DND-41 (cell line): ENCODE data around the gene LPAR2.

Source experiments
- ATAC-seq: fragments of 200-7000 bp; cut with Tn5 transposase; 3 replicates; pipeline ENCODE4 v1.9.1; 2021; ENCODE audit warnings: low read depth; ENCODE audit not compliant: insufficient read depth
- DNase-seq: peaks from one replicate; pipeline ENCODE4 v3.0.0-alpha.2; 2020
- H2AFZ ChIP-seq: 2 replicates; pipeline ENCODE4 v1.6.0; 2012; ENCODE audit warnings: low read depth, low read length
- H3K27ac ChIP-seq: 2 replicates; pipeline ENCODE4 v1.5.1; 2012; ENCODE audit warnings: low read length, inconsistent platforms
- H3K27me3 ChIP-seq: fragments of 200-600 bp; sonication (generic); 2 replicates; pipeline ENCODE4 v1.6.0; 2012; ENCODE audit warnings: low read length, mild to moderate bottlenecking, inconsistent platforms; ENCODE audit not compliant: insufficient read depth, poor library complexity
- H3K36me3 ChIP-seq: 2 replicates; pipeline ENCODE4 v1.5.1; 2012; ENCODE audit warnings: low read length, inconsistent platforms; ENCODE audit not compliant: insufficient read depth
- H3K4me1 ChIP-seq: 2 replicates; pipeline ENCODE4 v1.5.1; 2012; ENCODE audit warnings: mild to moderate bottlenecking, low read length; ENCODE audit not compliant: insufficient read depth
- H3K4me2 ChIP-seq: 2 replicates; pipeline ENCODE4 v1.6.0; 2012; ENCODE audit warnings: mild to moderate bottlenecking, moderate library complexity, low read length, inconsistent platforms; ENCODE audit not compliant: insufficient read depth
- H3K4me3 ChIP-seq, 2 experiments: fragments of 200-600 bp in 1 of 2; shearing (Covaris generic) in 1 of 2; 2 replicates each; pipeline ENCODE4 v1.5.1; 2012 to 2016; ENCODE audit warnings: inconsistent platforms in 2 of 2, low read length in 2 of 2, mild to moderate bottlenecking in 2 of 2, low read depth in 1 of 2, moderate library complexity in 1 of 2
- H3K79me2 ChIP-seq: 2 replicates; pipeline ENCODE4 v1.6.0; 2012; ENCODE audit warnings: low read length, inconsistent platforms; ENCODE audit not compliant: insufficient read depth
- H3K9ac ChIP-seq: 2 replicates; pipeline ENCODE4 v1.6.0; 2012; ENCODE audit warnings: low read depth, mild to moderate bottlenecking, inconsistent platforms, low read length, moderate library complexity
- H3K9me3 ChIP-seq: 2 replicates; pipeline ENCODE4 v1.5.1; 2012; ENCODE audit warnings: low read length, moderate library complexity, mild to moderate bottlenecking, inconsistent platforms; ENCODE audit not compliant: insufficient read depth, severe bottlenecking
- H4K20me1 ChIP-seq: 2 replicates; pipeline ENCODE4 v1.6.0; 2012; ENCODE audit warnings: low read length; ENCODE audit not compliant: insufficient read depth
- EZH2 ChIP-seq: IDR thresholded peaks from 3 replicates; pipeline ENCODE4 v1.6.1; 2012; ENCODE audit warnings: borderline replicate concordance, low read depth, mild to moderate bottlenecking, moderate library complexity, low read length, inconsistent platforms; ENCODE audit not compliant: severe bottlenecking
- TF ChIP-seq, protein P1 (sequence below): IDR thresholded peaks from 2 replicates; pipeline ENCODE4 v1.5.1; 2012; ENCODE audit warnings: borderline replicate concordance, low read length, moderate library complexity, mild to moderate bottlenecking; ENCODE audit not compliant: poor library complexity, severe bottlenecking; ENCODE audit errors: extremely low read depth

LPAR2 gene

DNA sequence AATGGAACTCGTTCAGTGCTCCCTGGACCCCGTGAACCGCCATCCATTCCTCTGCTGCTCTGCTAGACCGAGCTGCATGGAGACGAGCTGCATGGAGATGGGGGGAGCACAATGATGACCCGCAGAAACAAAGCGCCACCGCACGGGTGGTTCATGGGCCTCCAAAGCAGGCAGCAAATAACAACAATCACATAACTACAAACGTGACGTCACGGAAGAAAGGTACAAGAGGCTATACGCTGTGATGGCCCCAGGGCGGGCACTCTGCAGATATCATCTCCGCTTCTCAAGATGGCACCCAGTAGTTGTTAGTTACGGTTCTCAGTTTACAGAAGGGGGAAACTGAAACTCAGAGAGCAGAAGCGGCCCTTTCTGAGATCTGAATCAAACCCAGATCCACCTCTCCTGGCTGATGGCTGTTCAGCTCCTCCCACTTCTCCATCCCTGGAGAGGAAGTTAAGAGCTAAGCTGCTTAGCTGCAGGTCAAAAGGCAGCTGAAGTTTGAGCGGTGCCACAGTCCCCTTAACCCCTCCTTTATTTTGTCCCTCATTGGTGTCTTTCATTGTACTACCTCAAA, 33.7 kb upstream of the LPAR2 start:
- H3K27ac ChIP-seq = peak overlapping the region; percentile 90
- ATAC-seq (no peak), DNase-seq (peak; percentile 39)
- peaks cover 87% of the 10 kb centered on the region for H3K79me2 ChIP-seq
- H3K9ac ChIP-seq = peak overlapping the region; percentile 94
- H3K4me2 ChIP-seq = peak overlapping the region; percentile 94
- H3K9me3 ChIP-seq = no peaks in the 10 kb centered on the region
- TF ChIP-seq EZH2 = no peak
- TF ChIP-seq, protein P1, sequence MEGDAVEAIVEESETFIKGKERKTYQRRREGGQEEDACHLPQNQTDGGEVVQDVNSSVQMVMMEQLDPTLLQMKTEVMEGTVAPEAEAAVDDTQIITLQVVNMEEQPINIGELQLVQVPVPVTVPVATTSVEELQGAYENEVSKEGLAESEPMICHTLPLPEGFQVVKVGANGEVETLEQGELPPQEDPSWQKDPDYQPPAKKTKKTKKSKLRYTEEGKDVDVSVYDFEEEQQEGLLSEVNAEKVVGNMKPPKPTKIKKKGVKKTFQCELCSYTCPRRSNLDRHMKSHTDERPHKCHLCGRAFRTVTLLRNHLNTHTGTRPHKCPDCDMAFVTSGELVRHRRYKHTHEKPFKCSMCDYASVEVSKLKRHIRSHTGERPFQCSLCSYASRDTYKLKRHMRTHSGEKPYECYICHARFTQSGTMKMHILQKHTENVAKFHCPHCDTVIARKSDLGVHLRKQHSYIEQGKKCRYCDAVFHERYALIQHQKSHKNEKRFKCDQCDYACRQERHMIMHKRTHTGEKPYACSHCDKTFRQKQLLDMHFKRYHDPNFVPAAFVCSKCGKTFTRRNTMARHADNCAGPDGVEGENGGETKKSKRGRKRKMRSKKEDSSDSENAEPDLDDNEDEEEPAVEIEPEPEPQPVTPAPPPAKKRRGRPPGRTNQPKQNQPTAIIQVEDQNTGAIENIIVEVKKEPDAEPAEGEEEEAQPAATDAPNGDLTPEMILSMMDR = no peak
- peaks cover 43% of the 10 kb centered on the region for H3K4me1 ChIP-seq
- no peaks in the 10 kb centered on the region for H3K27me3 ChIP-seq
- H4K20me1 ChIP-seq = peaks cover 41% of the 10 kb centered on the region
- H3K36me3 ChIP-seq = peaks cover 58% of the 10 kb centered on the region
- no peak overlapping the region for H2AFZ ChIP-seq
- H3K4me3 ChIP-seq = peak overlapping the region in 1 of 2 experiments; percentile 93; a peak in 2 of 4 replicates

DNA sequence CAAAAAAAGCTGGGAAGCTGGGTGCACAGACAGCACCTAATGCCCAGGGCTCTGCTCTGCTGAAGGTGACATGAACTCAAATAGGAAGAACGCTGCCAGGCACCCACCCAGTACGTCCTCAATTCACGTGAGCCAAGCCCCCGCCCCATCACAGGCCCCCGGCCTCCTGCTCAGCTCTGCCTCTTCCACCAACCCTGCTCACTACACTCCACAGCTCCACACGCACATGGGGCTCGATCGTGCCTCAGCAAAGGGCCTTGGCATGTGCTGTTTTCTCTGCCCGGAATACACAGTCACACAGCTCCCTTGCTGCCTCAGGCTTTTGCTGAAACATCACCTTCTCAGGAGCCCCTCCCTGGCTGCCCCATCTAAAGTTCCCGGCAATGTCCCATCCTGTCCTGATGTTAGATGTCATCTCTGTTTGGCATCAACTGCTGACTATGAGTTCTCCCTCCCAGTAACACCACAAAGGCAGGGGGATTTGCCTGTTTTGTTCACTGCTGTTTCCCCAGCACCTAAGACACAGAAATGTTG, 33.2 kb upstream of the LPAR2 start:
- no peak for TF ChIP-seq EZH2
- TF ChIP-seq, protein P1 = no peak
- Histone ChIP-seq H3K79me2 (peaks cover 82% of the 10 kb centered on the region), H3K27me3 (no peaks in the 10 kb centered on the region), H3K9me3 (no peaks in the 10 kb centered on the region), H3K4me2 (peak overlapping the region; percentile 94), H4K20me1 (peaks cover 45% of the 10 kb centered on the region), H2AFZ (no peak overlapping the region), H3K4me3 (peak overlapping the region in 1 of 2 experiments; percentile 93; a peak in 1 of 4 replicates), H3K27ac (peak overlapping the region; percentile 90; the same call in 1 of the 2 replicates), H3K4me1 (peaks cover 38% of the 10 kb centered on the region), H3K9ac (0 out of 2 replicates have a peak overlapping the region, but pooled peaks have one; percentile 94), H3K36me3 (peaks cover 63% of the 10 kb centered on the region)
- ATAC-seq (no peak), DNase-seq (no peak)

DNA sequence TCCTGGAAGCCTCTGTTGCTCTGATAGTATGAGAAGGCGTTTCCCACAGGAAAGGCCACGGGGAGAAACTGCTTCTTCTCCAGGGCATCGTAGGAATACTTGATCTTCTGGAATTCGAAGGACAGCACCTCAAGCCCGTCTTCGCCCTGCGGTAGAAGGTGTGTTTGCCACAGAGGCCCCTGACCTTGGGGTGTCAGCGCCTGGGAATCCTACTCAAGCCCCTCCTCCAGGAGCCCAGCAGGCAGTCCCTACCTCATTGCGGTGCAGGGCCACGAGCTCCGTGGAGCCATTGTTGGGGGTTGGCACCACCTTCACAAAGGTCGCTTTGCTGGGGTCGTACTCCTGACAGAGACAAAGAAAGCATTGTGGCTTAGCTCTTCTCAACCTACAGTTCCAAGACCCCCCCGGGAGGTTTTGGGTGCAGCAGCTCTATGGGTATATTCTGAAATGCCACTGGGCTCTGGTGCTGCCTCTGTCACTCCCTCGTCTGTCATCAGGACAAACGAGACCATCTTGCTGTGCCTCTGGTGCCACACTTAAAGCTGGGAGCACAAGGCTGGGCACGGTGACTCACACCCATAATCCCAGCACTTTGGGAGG, 31.7 kb upstream of the LPAR2 start:
- no peak overlapping the region for H3K4me2 ChIP-seq
- H3K79me2 ChIP-seq = peaks cover 71% of the 10 kb centered on the region
- peaks cover 78% of the 10 kb centered on the region for H3K36me3 ChIP-seq
- no peak overlapping the region for H2AFZ ChIP-seq
- no peaks in the 10 kb centered on the region for H3K9me3 ChIP-seq
- H3K9ac ChIP-seq = no peak overlapping the region
- H3K4me1 ChIP-seq = peaks cover 26% of the 10 kb centered on the region
- H3K27ac ChIP-seq = no peak overlapping the region; the same call in 1 of the 2 replicates
- TF ChIP-seq EZH2 = no peak
- TF ChIP-seq, protein P1 = no peak
- ATAC-seq = no peak
- H4K20me1 ChIP-seq = peaks cover 49% of the 10 kb centered on the region
- DNase-seq = no peak
- H3K27me3 ChIP-seq = no peaks in the 10 kb centered on the region
- no peak overlapping the region for H3K4me3 ChIP-seq
